ENCODE data around the gene NEK9.
A peak's percentile ranks its signal among the peaks of the same experiment; 100 is the strongest.

The NEK9 gene

GRCh38 chr14:75064205-75064567, 62.7 kb downstream of the NEK9 start:
- no peak for DNase-seq (ENCODE audit: low spot score)

- peak; percentile 95 for DNase-seq (ENCODE audit: low spot score)
Measured at GRCh38 chr14:75063491-75064204, 63.2 kb downstream of the NEK9 start, which contains the start of gene ACYP1. Gene ACYP1 (minus strand): TSS chr14:75064024. CDS start chr14:75063553, 471 bp downstream.

- DNase-seq (ENCODE audit: low spot score), result no peak
Measured at GRCh38 chr14:75063013-75063412, 63.8 kb downstream of the NEK9 start.

- DNase-seq (ENCODE audit: low spot score), result no peak
Measured at GRCh38 chr14:75060420-75060819, 66.4 kb downstream of the NEK9 start.

GRCh38 chr14:75059642-75060041, 67.2 kb downstream of the NEK9 start:
- DNase-seq (ENCODE audit: low spot score), result no peak

GRCh38 chr14:75054421-75054820, 72.4 kb downstream of the NEK9 start:
- DNase-seq (ENCODE audit: low spot score), result no peak

- DNase-seq (ENCODE audit: low spot score), result no peak
Measured at GRCh38 chr14:75053396-75054291, 73.2 kb downstream of the NEK9 start.

- DNase-seq (ENCODE audit: low spot score), result no peak
Measured at GRCh38 chr14:75051556-75051899, 75.3 kb downstream of the NEK9 start.

GRCh38 chr14:75050852-75051555, 75.8 kb downstream of the NEK9 start, which contains the start of gene MLH3:
Gene MLH3 (minus strand): TSS chr14:75051467. CDS start chr14:75049655, 1,812 bp downstream.
- DNase-seq (ENCODE audit: low spot score), result peak; percentile 92

- DNase-seq (ENCODE audit: low spot score), result no peak
Measured at GRCh38 chr14:75049731-75050201, 77.1 kb downstream of the NEK9 start.

GRCh38 chr14:75049136-75049535, 77.7 kb downstream of the NEK9 start:
- DNase-seq (ENCODE audit: low spot score), result no peak

- no peak for DNase-seq (ENCODE audit: low spot score)
Measured at GRCh38 chr14:75048101-75048500, 78.7 kb downstream of the NEK9 start.

GRCh38 chr14:75047506-75047905, 79.3 kb downstream of the NEK9 start:
- DNase-seq (ENCODE audit: low spot score), result no peak

- peak; percentile 26 for DNase-seq (ENCODE audit: low spot score)
Measured at GRCh38 chr14:75046899-75047298, 79.9 kb downstream of the NEK9 start.

- no peak for DNase-seq (ENCODE audit: low spot score)
Measured at GRCh38 chr14:75046275-75046674, 80.6 kb downstream of the NEK9 start.

GRCh38 chr14:75044752-75045151, 82.1 kb downstream of the NEK9 start:
- DNase-seq (ENCODE audit: low spot score), result no peak

- DNase-seq (ENCODE audit: low spot score), result peak; percentile 33
Measured at GRCh38 chr14:75044322-75044721, 82.5 kb downstream of the NEK9 start.

GRCh38 chr14:75042035-75042434, 84.8 kb downstream of the NEK9 start:
- no peak for DNase-seq (ENCODE audit: low spot score)

- DNase-seq (ENCODE audit: low spot score), result no peak
Measured at GRCh38 chr14:75041613-75042012, 85.2 kb downstream of the NEK9 start.

GRCh38 chr14:75040959-75041358, 85.9 kb downstream of the NEK9 start:
- no peak for DNase-seq (ENCODE audit: low spot score)

- no peak for DNase-seq (ENCODE audit: low spot score)
Measured at GRCh38 chr14:75040507-75040906, 86.3 kb downstream of the NEK9 start.

GRCh38 chr14:75032939-75033338, 93.9 kb downstream of the NEK9 start:
- DNase-seq (ENCODE audit: low spot score), result no peak
